ENCODE data around the gene BSDC1. TPM values are rescaled to one million over a fixed set of nuclear protein-coding genes. Genes with fewer than 3 reads are reported as not detected.

The BSDC1 gene
- polyA plus RNA-seq, 1 of the 3 experiments (the other 2 are of a cell fraction): 51.0 TPM

- H3F3A ChIP-seq (replicated peaks; ENCODE audit: insufficient read depth): peaks cover 11% of the 10 kb centered on the region
- H2AFZ ChIP-seq (ENCODE audit: low read depth): no peak overlapping the region
- no peaks in the 10 kb centered on the region for H3K9me2 ChIP-seq
- H3K4me2 ChIP-seq: no peak overlapping the region; the same call in 1 of the 2 replicates
- H3K27ac ChIP-seq (ENCODE audit: low read depth in 2 of 2, low read length in 1 of 2): no peak overlapping the region
- ChIA-PET POLR2A (interaction anchor here (1.3 to 2.1 kb wide), 4 partner anchors 9 to 25 kb away, joined by 4 to 24 read pairs (median 6); no protein-coding TSS in a partner anchor), CTCF (interaction anchor here (1.1 to 3.7 kb wide), 6 partner anchors 8 to 121 kb away, joined by 3 to 24 read pairs (median 4); partner anchors contain the start of gene BSDC1)
- 80% methylated on average over 2 of the region's 8 CpGs for WGBS (ENCODE audit: low lambda C conversion rate)
- no peak overlapping the region for H3K9ac ChIP-seq
- peaks cover 14 to 22% of the 10 kb centered on the region in 2 experiments for H3K36me3 ChIP-seq (replicated peaks in 1 of 2; ENCODE audit: control insufficient read depth in 1 of 2, insufficient read depth in 2 of 2, low read length in 1 of 2)
- peaks cover 8 to 31% of the 10 kb centered on the region in 2 experiments; a peak in 3 of 4 replicates for H3K4me1 ChIP-seq (ENCODE audit: control insufficient read depth in 1 of 2, insufficient read depth in 2 of 2, low read depth in 1 of 2, low read length in 1 of 2)
- peaks cover 36% of the 10 kb centered on the region for H3K79me2 ChIP-seq (ENCODE audit: insufficient read depth)
- no peak for DNase-seq
- no peak for TF ChIP-seq RAD21 (IDR thresholded peaks at IDR 0.05; ENCODE audit: low read length)
- TF ChIP-seq, protein P1, sequence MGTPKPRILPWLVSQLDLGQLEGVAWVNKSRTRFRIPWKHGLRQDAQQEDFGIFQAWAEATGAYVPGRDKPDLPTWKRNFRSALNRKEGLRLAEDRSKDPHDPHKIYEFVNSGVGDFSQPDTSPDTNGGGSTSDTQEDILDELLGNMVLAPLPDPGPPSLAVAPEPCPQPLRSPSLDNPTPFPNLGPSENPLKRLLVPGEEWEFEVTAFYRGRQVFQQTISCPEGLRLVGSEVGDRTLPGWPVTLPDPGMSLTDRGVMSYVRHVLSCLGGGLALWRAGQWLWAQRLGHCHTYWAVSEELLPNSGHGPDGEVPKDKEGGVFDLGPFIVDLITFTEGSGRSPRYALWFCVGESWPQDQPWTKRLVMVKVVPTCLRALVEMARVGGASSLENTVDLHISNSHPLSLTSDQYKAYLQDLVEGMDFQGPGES (IDR thresholded peaks at IDR 0.05; ENCODE audit: low read depth, low read length): no peak
- no peak for TF ChIP-seq JUND (IDR thresholded peaks at IDR 0.05)
- no peak for TF ChIP-seq MXI1 (IDR thresholded peaks at IDR 0.05; ENCODE audit: low read depth, low read length)
- no peak for TF ChIP-seq POLR2AphosphoS5 (IDR thresholded peaks at IDR 0.05; ENCODE audit: low read depth, low read length)
- no peak for TF ChIP-seq USF1 (IDR thresholded peaks at IDR 0.05; ENCODE audit: borderline replicate concordance, low read depth)
- TF ChIP-seq GATA2 (CRISPR knock-in tag; IDR thresholded peaks at IDR 0.05): no peak
- H3K4me3 ChIP-seq (ENCODE audit: low read depth in 2 of 2, low read length in 1 of 2): no peak overlapping the region
- peaks cover 27% of the 10 kb centered on the region for H4K20me1 ChIP-seq (ENCODE audit: insufficient read depth)
- no peaks in the 10 kb centered on the region for H3K27me3 ChIP-seq (ENCODE audit: insufficient read depth)
- H3K9me3 ChIP-seq: no peaks in the 10 kb centered on the region
Observed at GRCh38 chr1:32336963-32337675, 57.1 kb downstream of the BSDC1 start.

DNA sequence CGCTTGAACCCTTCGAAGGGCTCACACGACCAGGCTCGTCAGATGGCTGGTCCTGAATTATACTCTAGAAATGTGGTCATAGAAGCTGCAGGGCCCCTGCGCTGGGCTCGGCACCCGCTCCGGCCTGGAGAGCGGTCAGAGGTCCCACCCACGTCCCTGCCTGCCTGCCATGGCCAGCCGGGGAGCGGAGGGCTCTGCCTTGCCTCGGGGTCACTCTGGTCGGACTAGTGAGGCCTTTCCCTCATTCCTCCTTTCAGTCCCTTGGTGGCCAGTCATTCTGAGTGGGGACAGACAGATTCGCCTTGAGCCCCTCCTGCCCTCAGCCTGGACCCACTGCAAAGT, 57.7 kb downstream of the BSDC1 start:
- H3K4me2 ChIP-seq: peak overlapping the region; percentile 71
- H3K4me1 ChIP-seq (ENCODE audit: control insufficient read depth in 1 of 2, insufficient read depth in 2 of 2, low read depth in 1 of 2, low read length in 1 of 2): peaks cover 8 to 31% of the 10 kb centered on the region in 2 experiments; a peak in 3 of 4 replicates

More for the DNA sequence above, 57.7 kb downstream of the BSDC1 start:
- Histone ChIP-seq H3K9ac (no peak overlapping the region), H3K4me3 (ENCODE audit: low read depth in 2 of 2, low read length in 1 of 2) (peak overlapping the region; percentile 84 to 92; a peak in 3 of 4 replicates), H3K27ac (ENCODE audit: low read depth in 2 of 2, low read length in 1 of 2) (no peak overlapping the region), H3K9me3 (no peaks in the 10 kb centered on the region), H3K36me3 (replicated peaks in 1 of 2; ENCODE audit: control insufficient read depth in 1 of 2, insufficient read depth in 2 of 2, low read length in 1 of 2) (peaks cover 14 to 28% of the 10 kb centered on the region in 2 experiments), H3K27me3 (ENCODE audit: insufficient read depth) (no peaks in the 10 kb centered on the region), H3F3A (replicated peaks; ENCODE audit: insufficient read depth) (peaks cover 12% of the 10 kb centered on the region), H4K20me1 (ENCODE audit: insufficient read depth) (peaks cover 31% of the 10 kb centered on the region), H3K79me2 (ENCODE audit: insufficient read depth) (peaks cover 42% of the 10 kb centered on the region), H2AFZ (ENCODE audit: low read depth) (0 out of 2 replicates have a peak overlapping the region, but pooled peaks have one; percentile 59), H3K9me2 (no peaks in the 10 kb centered on the region)
- CTCF ChIA-PET: interaction anchor here (1.0 to 3.7 kb wide), 7 partner anchors 9 to 121 kb away, joined by 3 to 24 read pairs (median 4); partner anchors contain the start of gene BSDC1
- POLR2A ChIA-PET: interaction anchor here (0.5 to 2.1 kb wide), 15 partner anchors 8 to 791 kb away, joined by 3 to 24 read pairs (median 4); partner anchors contain the start of genes BSDC1, CCDC28B and HDAC1
- no peak for DNase-seq
- TF ChIP-seq TCF12 (IDR thresholded peaks at IDR 0.05) (no peak), ZBTB33 (IDR thresholded peaks at IDR 0.05; ENCODE audit: borderline replicate concordance, low read depth) (no peak)
- WGBS (ENCODE audit: low lambda C conversion rate): 20% methylated on average over 1 of the region's 15 CpGs

Data from SK-N-SH (cell line).